Mesothelial cell of epicardium (in vitro differentiated cells): Measurements from ENCODE around the gene VWA8. TPM values are rescaled to one million over a fixed set of nuclear protein-coding genes. Genes with fewer than 3 reads are reported as not detected.

Experiments
- DNase-seq, 2 experiments: peaks; one replicate each; pipeline ENCODE4 v3.0.0; 2021; ENCODE audit warnings: low spot score in 2 of 2; ENCODE audit not compliant: unreplicated experiment in 2 of 2
- H3K27ac Mint-ChIP-seq: 2 replicates; pipeline ENCODE4 v1.8.0; 2021; ENCODE audit warnings: mixed read lengths
- H3K27me3 Mint-ChIP-seq: 2 replicates; pipeline ENCODE4 v1.8.0; 2021; ENCODE audit warnings: low read depth, mixed read lengths
- H3K36me3 Mint-ChIP-seq: 2 replicates; pipeline ENCODE4 v1.8.0; 2021; ENCODE audit warnings: mixed read lengths
- H3K4me1 Mint-ChIP-seq: 2 replicates; pipeline ENCODE4 v1.8.0; 2021; ENCODE audit warnings: mixed read lengths
- H3K4me3 Mint-ChIP-seq: 2 replicates; pipeline ENCODE4 v1.8.0; 2021; ENCODE audit warnings: mild to moderate bottlenecking, moderate library complexity, mixed read lengths
- H3K9me3 Mint-ChIP-seq: 2 replicates; pipeline ENCODE4 v1.8.0; 2021; ENCODE audit warnings: mixed read lengths
- total RNA-seq: library from RNA; stranded (reverse); gene quantifications from 3 replicates; pipeline ENCODE4 v1.2.1, GENCODE V29; 2021
- TF ChIP-seq, protein P1 (sequence below): fragments of 200-600 bp; sonication (generic); IDR thresholded peaks from one replicate; pipeline ENCODE4 v1.5.0; 2021; ENCODE audit warnings: antibody characterized with exemption; ENCODE audit not compliant: unreplicated experiment

VWA8 gene
- total RNA-seq, 1 donor from 2014 or later, result 20.0 TPM

DNA sequence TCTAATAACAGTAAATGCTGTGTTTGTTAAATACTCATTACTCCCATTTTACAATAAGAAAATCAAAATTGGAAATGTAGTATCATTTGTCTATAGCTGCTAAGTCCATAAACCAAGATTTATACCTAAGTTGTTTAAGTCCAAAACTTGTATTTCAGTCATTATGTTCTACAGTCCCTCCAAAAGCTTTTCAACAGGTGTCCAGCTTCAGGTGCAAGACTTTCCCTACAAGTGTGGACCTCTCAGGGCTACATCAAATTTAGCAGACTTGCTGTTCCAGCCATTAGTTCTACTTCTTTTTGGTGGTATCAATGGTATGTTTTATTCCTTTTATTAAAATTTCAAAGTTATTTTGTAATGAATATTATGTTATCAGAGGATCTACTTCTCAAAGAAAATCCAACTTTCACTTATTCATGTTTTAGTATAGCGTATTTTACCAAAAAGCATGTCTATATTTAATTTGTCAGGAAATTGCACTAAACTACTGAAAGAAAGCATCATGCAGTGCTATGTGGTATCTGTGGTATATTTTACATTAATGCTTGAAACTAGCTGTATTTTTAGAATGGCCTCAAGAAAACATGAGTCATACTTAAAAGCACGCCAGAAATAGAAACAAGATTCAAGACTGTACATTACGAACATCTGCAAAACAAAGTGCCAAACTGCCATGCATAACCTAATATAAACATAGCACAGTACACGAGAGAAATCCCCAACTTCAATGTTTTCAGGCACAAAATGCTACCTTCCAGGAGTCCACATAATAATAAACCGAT, 44.5 kb downstream of the VWA8 start:
- no peak overlapping the region for H3K27ac Mint-ChIP-seq
- H3K4me3 Mint-ChIP-seq, result no peak overlapping the region
- no peaks in the 10 kb centered on the region for H3K9me3 Mint-ChIP-seq
- TF ChIP-seq, protein P1, sequence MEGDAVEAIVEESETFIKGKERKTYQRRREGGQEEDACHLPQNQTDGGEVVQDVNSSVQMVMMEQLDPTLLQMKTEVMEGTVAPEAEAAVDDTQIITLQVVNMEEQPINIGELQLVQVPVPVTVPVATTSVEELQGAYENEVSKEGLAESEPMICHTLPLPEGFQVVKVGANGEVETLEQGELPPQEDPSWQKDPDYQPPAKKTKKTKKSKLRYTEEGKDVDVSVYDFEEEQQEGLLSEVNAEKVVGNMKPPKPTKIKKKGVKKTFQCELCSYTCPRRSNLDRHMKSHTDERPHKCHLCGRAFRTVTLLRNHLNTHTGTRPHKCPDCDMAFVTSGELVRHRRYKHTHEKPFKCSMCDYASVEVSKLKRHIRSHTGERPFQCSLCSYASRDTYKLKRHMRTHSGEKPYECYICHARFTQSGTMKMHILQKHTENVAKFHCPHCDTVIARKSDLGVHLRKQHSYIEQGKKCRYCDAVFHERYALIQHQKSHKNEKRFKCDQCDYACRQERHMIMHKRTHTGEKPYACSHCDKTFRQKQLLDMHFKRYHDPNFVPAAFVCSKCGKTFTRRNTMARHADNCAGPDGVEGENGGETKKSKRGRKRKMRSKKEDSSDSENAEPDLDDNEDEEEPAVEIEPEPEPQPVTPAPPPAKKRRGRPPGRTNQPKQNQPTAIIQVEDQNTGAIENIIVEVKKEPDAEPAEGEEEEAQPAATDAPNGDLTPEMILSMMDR, result no peak
- no peak for DNase-seq
- peaks cover 21% of the 10 kb centered on the region for H3K4me1 Mint-ChIP-seq
- no peaks in the 10 kb centered on the region for H3K27me3 Mint-ChIP-seq
- H3K36me3 Mint-ChIP-seq, result peaks cover 5% of the 10 kb centered on the region

- H3K27me3 Mint-ChIP-seq, result no peaks in the 10 kb centered on the region
- H3K27ac Mint-ChIP-seq, result no peak overlapping the region
- H3K4me3 Mint-ChIP-seq, result no peak overlapping the region
- no peaks in the 10 kb centered on the region for H3K9me3 Mint-ChIP-seq
- no peaks in the 10 kb centered on the region for H3K36me3 Mint-ChIP-seq
- peaks cover 21% of the 10 kb centered on the region for H3K4me1 Mint-ChIP-seq
- TF ChIP-seq, protein P1, result no peak
- no peak for DNase-seq
Observed at GRCh38 chr13:41915081-41915480, 45.8 kb downstream of the VWA8 start.

DNA sequence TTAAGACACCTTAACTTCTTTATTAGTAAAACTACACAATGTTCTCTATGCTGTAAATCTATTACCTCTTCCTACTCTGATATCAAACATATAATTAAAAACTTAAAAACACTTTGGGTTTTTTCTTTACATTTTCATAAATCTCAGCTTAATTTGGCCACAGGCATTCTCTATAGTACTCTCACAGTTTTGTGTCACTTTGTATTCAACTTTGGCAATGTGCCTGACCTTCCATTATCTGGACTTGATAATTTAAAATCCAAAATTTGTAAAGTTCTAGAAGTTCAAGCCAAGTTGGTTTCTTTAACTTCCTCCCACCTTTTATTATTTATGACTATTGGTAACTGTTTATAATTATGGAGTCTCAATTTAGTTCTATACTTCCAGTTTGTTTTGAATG, 46.4 kb downstream of the VWA8 start:
- no peaks in the 10 kb centered on the region for H3K27me3 Mint-ChIP-seq
- peak overlapping the region; percentile 57 for H3K27ac Mint-ChIP-seq
- H3K4me3 Mint-ChIP-seq, result no peak overlapping the region

DNA sequence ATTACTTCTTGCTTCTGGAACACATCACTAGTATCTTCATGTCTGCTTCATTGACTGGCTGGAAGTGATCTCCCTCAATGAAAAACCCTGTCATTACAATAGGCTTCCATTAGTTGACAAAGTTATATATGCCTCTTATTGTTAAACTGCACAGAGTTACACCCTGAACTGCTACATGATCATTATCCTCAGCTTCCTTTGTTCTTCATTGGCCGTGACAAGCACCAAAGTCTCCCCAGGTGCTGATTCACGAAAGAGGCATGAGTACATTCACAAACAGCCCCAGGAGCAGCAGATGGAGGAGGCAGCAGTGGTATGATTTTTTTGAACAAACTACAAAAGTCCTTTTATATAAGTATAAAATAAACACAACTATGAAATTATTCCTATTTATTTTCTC, 51.4 kb downstream of the VWA8 start:
- TF ChIP-seq, protein P1, result no peak
- Mint-ChIP-seq H3K27ac (no peak overlapping the region), H3K36me3 (peaks cover 5% of the 10 kb centered on the region), H3K4me1 (peaks cover 8% of the 10 kb centered on the region), H3K4me3 (no peak overlapping the region), H3K27me3 (no peaks in the 10 kb centered on the region), H3K9me3 (no peaks in the 10 kb centered on the region)
- no peak for DNase-seq

More for the DNA sequence above, 46.4 kb downstream of the VWA8 start:
- no peak for DNase-seq
- H3K4me1 Mint-ChIP-seq, result peaks cover 21% of the 10 kb centered on the region
- H3K9me3 Mint-ChIP-seq, result no peaks in the 10 kb centered on the region
- TF ChIP-seq, protein P1, result no peak
- no peaks in the 10 kb centered on the region for H3K36me3 Mint-ChIP-seq

DNA sequence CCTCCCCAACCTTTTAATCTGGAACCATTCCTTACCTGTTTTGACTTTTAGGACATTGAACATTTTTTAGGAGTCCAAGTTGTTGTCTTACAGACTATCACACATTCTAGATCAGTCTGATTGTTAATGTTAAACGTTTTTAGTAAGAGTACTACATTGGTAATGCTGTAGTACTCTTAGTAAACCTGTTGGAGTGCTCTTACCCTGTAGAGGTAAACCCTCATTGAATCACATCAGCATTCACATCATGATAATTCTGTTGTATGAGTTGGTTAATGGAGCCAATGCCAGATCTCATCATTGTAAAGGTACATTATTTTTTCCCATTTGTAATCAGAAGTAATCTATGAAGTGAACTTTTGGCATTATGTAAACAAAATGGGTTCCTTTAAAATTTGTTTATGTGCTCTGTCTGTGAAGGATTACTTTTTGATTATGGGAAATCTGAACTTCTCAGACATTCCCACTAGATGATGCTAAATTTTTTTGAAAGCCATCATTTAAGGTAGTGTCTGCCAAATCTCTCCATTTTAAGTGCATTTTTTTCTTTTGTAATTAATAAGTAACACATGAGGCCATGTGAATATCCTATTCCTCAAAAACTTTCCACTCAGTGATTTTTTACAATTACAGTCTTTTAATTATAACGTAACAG, 55.2 kb downstream of the VWA8 start:
- TF ChIP-seq, protein P1, result no peak
- Mint-ChIP-seq H3K4me3 (no peak overlapping the region), H3K9me3 (no peaks in the 10 kb centered on the region), H3K27ac (no peak overlapping the region), H3K4me1 (no peaks in the 10 kb centered on the region), H3K27me3 (no peaks in the 10 kb centered on the region), H3K36me3 (peaks cover 5% of the 10 kb centered on the region)
- DNase-seq, result no peak
